NCI-H2029 (cell line): ENCODE measurements around the gene CCNJL.

ENCODE experiments used
- DNase-seq: peaks from one replicate; lab custom pipeline; 2025; lab: John Stamatoyannopoulos, UW

CCNJL gene

GRCh38 chr5:160330212-160330611 lies 17.8 kb upstream of the CCNJL start:
- DNase-seq = no peak

GRCh38 chr5:160327818-160328217 lies 15.5 kb upstream of the CCNJL start:
- DNase-seq = no peak

- no peak for DNase-seq
Measured at GRCh38 chr5:160326981-160327380, 14.6 kb upstream of the CCNJL start.

- no peak for DNase-seq
Measured at GRCh38 chr5:160325716-160326115, 13.4 kb upstream of the CCNJL start.

- no peak for DNase-seq
Measured at GRCh38 chr5:160324886-160325285, 12.5 kb upstream of the CCNJL start.

- DNase-seq = no peak
Measured at GRCh38 chr5:160318409-160318808, 6.0 kb upstream of the CCNJL start.

- DNase-seq = no peak
Measured at GRCh38 chr5:160317434-160317833, 5.1 kb upstream of the CCNJL start.

- peak; percentile 67 for DNase-seq
Measured at GRCh38 chr5:160315968-160316367, 3.6 kb upstream of the CCNJL start.

GRCh38 chr5:160312960-160313727 lies 780 bp upstream of the CCNJL start:
- no peak for DNase-seq

- no peak for DNase-seq
Measured at GRCh38 chr5:160311491-160312133, 752 bp downstream of the CCNJL start.

- DNase-seq = no peak
Measured at GRCh38 chr5:160310552-160311295, 1.6 kb downstream of the CCNJL start.

GRCh38 chr5:160310140-160310539 lies 2.2 kb downstream of the CCNJL start:
- DNase-seq = peak; percentile 25

GRCh38 chr5:160306696-160307095 lies 5.7 kb downstream of the CCNJL start:
- DNase-seq = no peak

GRCh38 chr5:160305319-160305718 lies 7.0 kb downstream of the CCNJL start:
- DNase-seq = no peak

GRCh38 chr5:160303690-160304089 lies 8.7 kb downstream of the CCNJL start:
- DNase-seq = peak; percentile 22

GRCh38 chr5:160298189-160298588 lies 14.2 kb downstream of the CCNJL start:
- no peak for DNase-seq

- DNase-seq = no peak
Measured at GRCh38 chr5:160297776-160298175, 14.6 kb downstream of the CCNJL start.

- DNase-seq = no peak
Measured at GRCh38 chr5:160297004-160297403, 15.4 kb downstream of the CCNJL start.

GRCh38 chr5:160296496-160296895 lies 15.9 kb downstream of the CCNJL start:
- no peak for DNase-seq

GRCh38 chr5:160293901-160294561 lies 18.3 kb downstream of the CCNJL start:
- peak; percentile 19 for DNase-seq

- DNase-seq = no peak
Measured at GRCh38 chr5:160293386-160293785, 19.0 kb downstream of the CCNJL start.

GRCh38 chr5:160291467-160291866 lies 20.9 kb downstream of the CCNJL start:
- peak; percentile 36 for DNase-seq
